A549 (cell line): ENCODE measurements around the gene RASL10A.

Source experiments
- CBX2 ChIP-seq: fragments of 200-600 bp; sonication (generic); IDR thresholded peaks from 2 replicates; pipeline ENCODE4 v1.6.1; 2016; ENCODE audit warnings: low read depth, mild to moderate bottlenecking, borderline replicate concordance
- ELK1 ChIP-seq: fragments of 150-350 bp; IDR thresholded peaks from 2 replicates; pipeline ENCODE4 v1.6.1; 2014; ENCODE audit warnings: low read depth, mild to moderate bottlenecking, low read length
- MAZ ChIP-seq: fragments of 150-350 bp; IDR thresholded peaks from 2 replicates; pipeline ENCODE4 v1.6.1; 2014; ENCODE audit warnings: antibody characterized with exemption, low read depth, low read length, borderline replicate concordance
- POLR2AphosphoS2 ChIP-seq: conservative IDR thresholded peaks from 2 replicates; pipeline ENCODE4 v1.6.1; 2012; ENCODE audit warnings: low read length, improper control_type of control experiment, inconsistent platforms
- REST ChIP-seq: fragments of 200-600 bp; sonication (generic); IDR thresholded peaks from 2 replicates; pipeline ENCODE4 v1.6.1; 2016; ENCODE audit warnings: antibody characterized with exemption, mild to moderate bottlenecking, moderate library complexity

DNA sequence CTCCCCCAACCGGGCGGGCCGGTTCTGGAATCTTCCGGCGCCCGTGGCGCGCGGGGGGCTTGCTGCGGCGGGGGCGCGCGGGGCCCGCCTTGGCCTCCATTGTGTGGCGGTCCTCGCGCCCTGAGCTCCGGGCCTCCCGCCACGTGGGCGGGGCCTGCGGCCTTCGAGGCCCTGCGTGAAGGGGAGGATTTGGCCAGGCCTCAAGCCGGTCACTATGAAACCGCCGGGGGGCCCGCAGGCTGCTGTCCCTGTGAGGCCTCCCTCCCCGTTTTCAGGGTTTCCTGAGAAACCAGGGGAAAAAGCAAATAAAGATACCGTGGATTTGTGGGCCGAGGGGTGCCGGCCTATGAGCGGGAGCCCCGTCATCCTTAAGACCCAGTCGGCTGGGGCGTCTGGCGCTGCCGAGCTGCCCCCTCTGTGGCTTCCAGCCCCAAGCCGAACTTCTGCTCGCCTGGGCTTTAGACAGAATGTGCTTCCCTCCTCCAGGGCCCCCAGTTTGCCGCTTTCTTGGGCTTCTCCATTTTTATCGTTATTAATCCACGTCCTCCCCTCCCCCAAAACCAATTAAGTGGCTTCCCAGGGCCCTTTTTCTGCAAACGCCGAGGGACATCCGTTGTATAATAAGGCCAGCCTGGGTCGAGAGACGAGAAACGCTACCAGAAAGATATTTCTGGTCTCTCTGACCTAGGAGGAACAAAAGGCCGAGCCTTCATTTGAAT, 46.8 kb downstream of the RASL10A start:
- TF ChIP-seq ELK1 (no peak), REST (no peak), POLR2AphosphoS2 (no peak), CBX2 (no peak), MAZ (no peak)
